GM10248 (cell line): ENCODE results near the gene CHST3.

ENCODE experiments used
- CTCF ChIA-PET: fragments of 300-600 bp; sonication (Branson Sonifier 250); formaldehyde crosslinking; extraction: SDS; loops from one replicate; lab custom pipeline; 2021; ENCODE audit warnings: antibody characterized with exemption; lab: Yijun Ruan, JAX
- POLR2A ChIA-PET: fragments of 350-650 bp; sonication (Branson Sonifier 250); formaldehyde crosslinking; extraction: SDS; loops from one replicate; lab custom pipeline; 2020; ENCODE audit warnings: antibody characterized with exemption; lab: Yijun Ruan, JAX
- DNase-seq: peaks from one replicate; pipeline ENCODE4 v3.0.0; 2012; ENCODE audit errors: extremely low spot score
- CTCF ChIP-seq: IDR thresholded peaks from 2 replicates; pipeline ENCODE4 v1.5.1; 2012; ENCODE audit warnings: mild to moderate bottlenecking, low read depth; ENCODE audit errors: extremely low read depth, missing control alignments, control extremely low read depth

The CHST3 gene

GRCh38 chr10:71961831-71962230, 2.4 kb upstream of the CHST3 start:
- no peak for DNase-seq
- CTCF ChIA-PET: no interaction called here
- TF ChIP-seq CTCF: no peak
- POLR2A ChIA-PET: no interaction called here

GRCh38 chr10:71962901-71963300, 1.3 kb upstream of the CHST3 start:
- no peak for DNase-seq
- ChIA-PET POLR2A (no interaction called here), CTCF (no interaction called here)
- no peak for TF ChIP-seq CTCF

GRCh38 chr10:71963351-71964097, 671 bp upstream of the CHST3 start:
- no peak for TF ChIP-seq CTCF
- peak; percentile 22 for DNase-seq
- POLR2A ChIA-PET: no interaction called here
- CTCF ChIA-PET: no interaction called here

- ChIA-PET POLR2A (no interaction called here), CTCF (interaction anchor here (0.9 to 2.2 kb wide), 2 partner anchors 8 to 69 kb away, joined by 4 to 8 read pairs; no protein-coding TSS in a partner anchor)
- DNase-seq: peak; percentile 14
- no peak for TF ChIP-seq CTCF
These were observed 734 bp downstream of the CHST3 start for GRCh38 chr10:71964743-71965515.

- no peak for TF ChIP-seq CTCF
- POLR2A ChIA-PET: no interaction called here
- CTCF ChIA-PET: interaction anchor here (0.9 to 2.2 kb wide), 3 partner anchors 9 to 83 kb away, joined by 4 to 8 read pairs (median 6); no protein-coding TSS in a partner anchor
- no peak for DNase-seq
These were observed 1.4 kb downstream of the CHST3 start for GRCh38 chr10:71965623-71966022.
